GM20431 (cell line): ENCODE results near the gene FGD4.

Experiments
- in situ Hi-C: fragments of 300-500 bp; cut with MseI, MboI; formaldehyde crosslinking; loops from one replicate; pipeline ENCODE4 v1.15.0; 2020; ENCODE audit warnings: low sequenced_read_pairs; ENCODE audit not compliant: unreplicated experiment

The FGD4 gene

DNA sequence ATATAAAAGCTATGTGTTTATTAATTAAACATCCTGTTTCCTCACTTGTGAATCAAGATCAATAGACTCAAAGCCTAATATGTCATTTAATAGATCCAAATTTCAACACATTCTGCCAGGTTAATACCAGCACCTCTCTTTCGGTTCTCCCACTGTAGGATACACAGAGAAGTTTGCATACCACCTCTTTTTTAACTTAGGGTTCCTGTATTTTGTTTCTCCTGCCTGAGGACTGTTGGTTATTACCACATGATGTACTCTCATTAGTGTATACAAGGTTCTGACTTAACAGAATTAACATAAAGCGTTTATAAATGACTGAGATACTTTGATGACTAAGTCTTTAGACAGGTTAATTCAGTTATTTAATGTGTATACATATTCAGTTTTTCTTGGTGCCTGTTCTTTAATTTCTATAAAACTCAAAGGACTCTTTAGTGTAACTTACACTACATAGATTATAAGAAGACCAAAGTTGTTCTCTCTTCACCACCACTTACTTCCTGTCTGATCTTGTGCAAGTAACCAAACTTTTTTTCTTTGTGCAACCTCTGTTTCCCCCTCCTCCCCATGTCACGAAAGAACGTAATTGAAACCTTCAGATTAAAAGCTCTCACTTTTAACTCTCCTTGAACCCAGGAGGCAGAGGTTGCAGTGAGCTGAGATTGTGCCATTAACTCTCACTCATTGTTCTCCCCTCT is 190.0 kb downstream of the FGD4 start:
- in situ Hi-C loops, result no loop called here

DNA sequence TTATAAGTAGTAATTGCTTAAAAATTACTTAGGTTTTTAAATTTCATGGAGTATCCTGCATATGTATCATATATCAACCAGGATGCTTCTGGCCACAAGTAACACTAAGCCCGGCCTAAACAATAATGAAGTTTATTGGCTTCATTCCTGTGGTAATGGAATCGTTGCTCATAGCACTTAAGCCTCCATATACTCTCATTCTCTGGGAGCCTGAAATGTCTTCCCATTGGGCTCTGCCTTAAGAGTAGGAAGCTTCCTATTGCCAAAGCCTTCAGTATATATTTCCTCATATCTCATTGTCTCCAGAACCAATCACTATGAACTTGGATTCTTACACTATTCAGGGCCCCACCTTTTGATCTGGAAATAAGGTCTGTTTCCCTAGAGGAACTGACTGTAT is 195.9 kb downstream of the FGD4 start:
- in situ Hi-C loops, result no loop called here

DNA sequence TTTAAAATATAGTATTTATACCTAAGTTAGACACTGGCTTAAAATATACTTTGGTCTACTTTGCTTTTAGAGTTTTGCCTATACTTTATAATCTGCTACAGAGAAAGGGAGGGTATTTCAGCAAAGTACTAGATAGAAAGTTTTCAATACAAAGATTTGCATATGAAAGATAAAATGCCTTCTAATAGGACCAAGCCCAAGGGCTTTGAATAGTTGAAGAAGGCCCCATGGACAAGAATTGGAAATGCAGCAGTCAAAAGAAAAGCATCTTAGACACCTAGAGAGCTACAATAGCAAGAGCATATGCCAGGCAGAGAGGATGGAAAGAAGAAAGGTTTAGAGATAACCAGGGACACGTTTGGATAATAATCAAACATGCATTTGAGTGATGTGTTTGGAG is 196.7 kb downstream of the FGD4 start:
- in situ Hi-C loops, result no loop called here

DNA sequence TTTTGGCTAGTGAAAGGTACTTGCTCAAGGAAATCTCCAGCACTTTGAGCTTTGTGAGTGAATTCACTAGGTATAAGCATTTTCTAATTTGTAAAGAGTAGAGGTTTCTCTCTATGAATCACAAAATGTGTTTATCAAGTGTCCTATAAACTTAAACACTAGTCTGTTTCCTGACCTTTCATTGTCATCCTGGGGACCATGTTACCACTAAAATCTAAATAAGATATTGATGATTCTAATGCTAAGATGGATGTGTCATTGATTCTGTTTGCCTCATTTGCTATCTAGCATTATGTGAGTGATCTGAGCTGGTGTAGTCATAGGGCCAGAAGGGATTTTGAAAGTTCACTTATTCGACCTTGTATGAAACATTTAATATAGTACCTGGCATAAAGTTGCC is 199.3 kb downstream of the FGD4 start:
- in situ Hi-C loops, result no loop called here

DNA sequence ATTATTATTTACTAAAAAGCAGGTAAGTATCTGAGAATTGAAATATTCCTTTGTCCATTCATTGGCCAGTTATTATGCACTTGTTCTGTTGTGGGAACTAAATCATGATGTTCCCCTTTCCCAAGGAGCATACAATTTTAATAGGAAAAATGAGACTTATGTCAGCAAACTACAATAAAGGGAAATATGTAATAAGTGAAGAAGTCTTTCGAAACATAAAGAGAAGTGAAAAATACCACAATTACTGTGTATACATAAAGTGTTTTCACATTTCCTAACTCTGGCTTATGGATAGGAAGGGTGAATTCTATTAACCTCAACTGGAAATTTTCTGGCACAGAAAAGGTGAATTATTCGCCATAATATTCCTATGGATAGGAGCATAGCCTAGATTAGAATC is 201.3 kb downstream of the FGD4 start:
- in situ Hi-C loops, result no loop called here

DNA sequence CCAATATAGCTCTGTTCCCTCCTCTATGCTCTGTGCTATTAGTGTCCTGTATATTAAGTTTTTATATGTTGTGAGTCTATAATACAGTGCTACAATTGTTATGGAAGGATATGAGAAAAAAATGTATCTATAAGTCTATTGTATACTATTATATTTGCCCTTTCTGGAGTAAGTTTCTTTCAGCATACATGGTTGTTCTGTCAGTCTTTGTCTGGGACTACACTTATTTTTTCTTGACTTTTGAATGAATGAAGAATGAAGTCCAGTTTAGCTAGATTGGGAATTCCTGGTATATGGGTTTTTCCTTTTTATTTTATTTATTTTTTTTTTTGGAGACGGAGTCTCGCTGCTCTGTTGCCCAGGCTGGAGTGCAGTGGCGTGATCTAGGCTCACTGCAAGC is 203.7 kb downstream of the FGD4 start:
- in situ Hi-C loops, result no loop called here

DNA sequence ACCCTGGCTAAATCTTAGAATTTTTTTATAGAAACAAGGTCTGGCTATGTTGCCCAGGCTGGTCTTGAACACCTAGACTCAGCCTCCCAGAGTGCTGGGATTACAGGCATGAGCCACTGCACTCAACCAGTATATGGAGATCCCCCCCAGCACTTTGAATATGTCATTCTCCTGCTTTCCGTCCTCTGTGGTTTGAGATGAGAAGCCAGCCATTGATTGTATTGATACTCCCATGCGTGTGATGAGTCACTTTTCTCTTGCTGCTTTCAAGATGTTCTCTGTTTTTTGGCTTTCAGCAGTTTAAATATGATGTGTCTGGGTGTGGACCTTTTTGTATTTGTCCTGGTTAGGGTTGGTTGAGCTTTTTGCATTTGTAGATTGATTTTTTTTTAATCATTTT is 204.5 kb downstream of the FGD4 start:
- in situ Hi-C loops, result no loop called here

DNA sequence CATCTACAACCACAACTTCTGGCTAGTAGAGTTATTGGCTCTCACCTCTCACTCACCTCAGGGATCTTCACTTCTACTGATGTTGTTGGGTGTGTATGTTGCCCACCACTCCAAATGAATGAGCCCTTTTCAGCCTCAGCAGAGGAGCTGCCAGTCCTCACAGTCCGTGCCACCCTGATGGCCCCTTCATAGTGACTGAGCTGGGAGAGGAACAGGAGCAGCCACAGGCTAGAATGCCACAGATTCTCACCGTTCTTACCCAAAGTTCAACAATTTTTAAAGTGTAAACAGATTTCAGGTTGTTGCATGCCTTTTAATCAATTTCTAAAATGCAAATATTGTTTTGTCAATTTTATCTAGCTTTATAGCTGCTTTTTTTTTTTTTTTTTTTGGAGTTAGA is 205.2 kb downstream of the FGD4 start:
- in situ Hi-C loops, result no loop called here

DNA sequence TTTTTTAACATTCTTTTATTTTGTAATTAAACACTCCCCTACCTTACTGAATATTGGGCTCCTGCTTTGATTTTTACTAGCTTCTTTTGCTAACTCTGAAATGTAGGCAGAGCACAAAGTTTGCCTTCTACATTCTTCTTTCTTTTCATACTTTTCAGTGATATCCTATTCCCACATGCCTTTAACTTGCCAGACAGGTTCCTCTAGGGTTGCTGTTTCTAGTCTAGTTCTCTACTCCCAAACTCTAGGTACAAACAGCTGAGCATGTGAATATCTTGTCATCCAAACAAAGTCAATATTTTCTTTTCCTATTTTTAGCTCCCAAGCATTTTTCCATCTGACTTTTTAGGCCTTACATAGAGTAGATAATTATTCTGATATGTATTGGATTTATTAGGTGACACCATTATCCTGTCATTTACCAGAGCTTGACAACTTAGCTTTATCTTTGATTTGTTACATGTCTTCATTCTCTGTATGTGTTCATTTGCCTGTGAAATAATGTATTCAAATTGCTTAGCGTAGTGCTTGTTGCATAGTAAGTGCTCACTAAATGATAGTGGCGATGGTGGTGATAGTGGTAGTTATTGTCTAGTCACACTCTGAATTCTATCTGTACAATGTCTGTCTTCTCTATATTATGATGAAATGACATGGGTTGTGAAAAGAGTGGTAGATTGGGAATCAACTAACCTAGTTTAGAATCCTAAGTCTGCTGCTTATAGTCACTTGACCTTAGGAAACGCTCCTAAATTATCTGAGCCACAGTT is 206.2 kb downstream of the FGD4 start:
- in situ Hi-C loops, result no loop called here

DNA sequence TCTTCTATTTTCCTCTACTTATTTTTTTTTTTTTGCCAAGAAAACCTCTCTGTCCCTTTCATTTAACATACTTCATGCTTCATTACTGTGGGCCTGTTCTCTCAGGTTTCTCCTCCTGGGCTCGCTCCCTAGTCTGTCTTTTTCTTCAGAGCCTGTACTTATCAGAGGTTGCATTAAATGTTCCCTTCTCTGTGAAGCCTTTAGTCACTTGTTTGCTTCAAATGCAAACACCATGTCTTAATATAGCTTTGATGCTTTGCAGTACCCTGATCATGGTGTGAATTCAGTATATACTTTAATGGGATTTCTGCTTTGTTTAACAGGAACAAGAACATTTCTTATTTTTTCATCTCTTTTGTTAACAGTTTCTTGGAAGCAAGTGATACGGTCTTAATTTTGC is 207.1 kb downstream of the FGD4 start:
- in situ Hi-C loops, result no loop called here

DNA sequence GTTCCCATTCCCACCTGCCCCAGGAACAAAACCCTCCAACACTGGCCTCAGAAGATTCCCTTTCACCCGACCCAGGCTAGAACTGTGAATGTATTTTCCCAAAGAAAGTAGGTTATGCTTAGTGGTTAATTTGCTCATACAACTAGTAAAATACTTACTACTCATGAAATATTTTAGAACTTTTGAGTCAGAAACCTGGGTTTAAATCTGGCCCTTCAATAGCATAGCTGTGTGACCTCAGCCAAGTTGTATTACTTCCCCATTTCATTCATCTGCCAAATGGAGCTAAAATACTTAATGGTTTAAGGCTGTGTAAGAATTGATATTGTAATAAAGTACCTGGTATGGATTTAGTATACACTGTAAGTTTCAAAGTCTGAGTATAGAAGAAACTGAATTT is 210.6 kb downstream of the FGD4 start:
- in situ Hi-C loops, result no loop called here

DNA sequence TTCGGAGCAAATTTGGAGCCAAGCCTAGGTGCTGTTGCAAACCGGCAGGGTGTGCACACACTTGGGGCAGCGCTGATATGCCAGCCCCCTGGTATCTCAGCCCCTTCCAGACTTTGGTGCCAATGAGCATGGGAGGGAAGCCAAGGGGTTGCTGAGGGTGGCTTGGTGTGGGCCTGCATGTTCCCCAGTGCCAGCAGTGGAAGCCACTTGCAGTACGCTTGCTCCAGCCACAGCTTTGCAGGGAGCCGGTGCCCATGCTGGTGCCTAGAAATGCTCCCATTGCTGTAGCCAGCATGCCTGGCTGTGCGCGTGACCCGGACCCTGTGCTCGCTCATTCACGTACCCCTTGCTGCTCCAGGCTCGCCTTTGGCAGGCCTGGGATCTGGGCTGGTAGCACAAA is 212.6 kb downstream of the FGD4 start:
- in situ Hi-C loops, result no loop called here

DNA sequence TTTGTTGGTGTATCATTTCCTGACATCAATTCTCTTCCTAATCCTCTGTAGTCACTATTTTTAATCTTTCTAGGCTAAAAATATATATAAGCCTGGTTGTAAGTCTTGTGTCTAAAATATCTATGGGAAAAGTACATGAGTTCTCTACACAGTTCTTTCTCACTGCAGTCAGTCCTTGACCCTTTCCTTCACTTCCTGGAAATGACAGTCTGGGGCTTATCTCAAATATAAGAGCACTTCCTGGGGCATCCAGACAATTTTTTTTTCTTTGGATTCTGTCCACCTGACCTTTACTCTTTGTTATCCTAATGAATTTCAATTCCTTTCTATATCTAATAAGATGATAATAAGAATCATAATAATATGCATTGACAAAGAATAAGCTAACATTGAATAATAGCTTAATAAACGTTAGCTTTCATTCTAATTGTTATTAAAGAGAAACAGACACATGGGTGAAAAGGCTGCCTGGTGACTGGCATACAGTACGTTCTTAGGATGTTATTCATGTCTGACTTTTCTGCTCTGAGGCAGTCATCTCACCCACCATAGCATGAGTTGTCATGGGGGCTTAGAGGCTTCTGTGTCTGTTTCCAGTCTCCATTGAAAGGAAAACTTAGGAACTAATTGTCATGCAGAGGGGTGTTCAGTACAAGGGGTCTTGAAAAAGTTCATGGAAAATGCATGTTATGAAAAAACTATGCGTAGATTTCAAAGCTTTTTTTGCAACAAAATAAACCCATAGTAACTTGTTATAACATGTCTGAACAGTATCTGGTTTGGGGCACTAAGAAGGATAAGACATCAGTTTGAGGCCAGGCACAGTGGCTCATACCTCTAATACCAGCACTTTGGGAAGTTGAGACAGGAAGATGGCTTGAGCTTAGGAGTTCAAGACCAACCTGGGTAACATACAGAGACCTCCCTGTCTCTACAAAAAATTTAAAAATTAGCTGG is 213.6 kb downstream of the FGD4 start:
- in situ Hi-C loops, result no loop called here

DNA sequence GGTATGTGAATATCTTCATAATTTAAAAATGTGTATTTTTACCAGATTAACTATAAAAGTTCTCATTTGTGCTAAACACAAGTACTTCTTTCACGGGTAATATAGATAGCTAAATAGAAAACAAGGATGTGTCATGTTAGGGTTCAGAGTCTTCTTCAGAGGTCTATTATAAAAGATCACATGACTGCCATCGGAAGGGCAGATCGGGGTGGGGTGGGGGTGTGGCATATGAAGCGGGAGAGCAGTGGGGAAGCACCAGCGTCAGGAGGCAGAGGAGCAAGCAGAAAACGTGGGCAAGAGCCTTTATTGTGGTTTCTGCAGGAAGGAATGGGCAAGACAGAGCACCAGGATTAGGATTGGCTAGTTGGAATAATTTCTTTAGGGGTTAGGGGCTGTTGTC is 216.1 kb downstream of the FGD4 start:
- in situ Hi-C loops, result no loop called here

DNA sequence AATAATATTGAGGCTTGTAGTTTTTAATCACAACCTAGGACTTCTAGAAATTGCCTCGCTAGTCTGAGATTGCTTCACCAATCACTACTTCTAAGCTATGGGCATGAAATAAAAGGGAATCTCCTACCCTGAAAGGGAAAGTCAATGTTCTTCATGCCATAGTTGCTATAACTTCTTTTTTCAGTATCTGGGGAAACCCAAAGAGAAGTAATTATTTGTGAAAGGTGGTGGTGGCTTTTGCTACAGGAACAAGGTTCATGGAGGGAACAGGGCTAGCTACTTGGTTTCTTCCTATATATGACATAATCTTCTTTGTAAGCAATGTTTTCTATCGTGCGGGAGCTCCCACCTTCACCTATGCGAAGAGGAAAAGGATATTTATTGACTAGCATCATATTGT is 218.2 kb downstream of the FGD4 start:
- in situ Hi-C loops, result no loop called here

DNA sequence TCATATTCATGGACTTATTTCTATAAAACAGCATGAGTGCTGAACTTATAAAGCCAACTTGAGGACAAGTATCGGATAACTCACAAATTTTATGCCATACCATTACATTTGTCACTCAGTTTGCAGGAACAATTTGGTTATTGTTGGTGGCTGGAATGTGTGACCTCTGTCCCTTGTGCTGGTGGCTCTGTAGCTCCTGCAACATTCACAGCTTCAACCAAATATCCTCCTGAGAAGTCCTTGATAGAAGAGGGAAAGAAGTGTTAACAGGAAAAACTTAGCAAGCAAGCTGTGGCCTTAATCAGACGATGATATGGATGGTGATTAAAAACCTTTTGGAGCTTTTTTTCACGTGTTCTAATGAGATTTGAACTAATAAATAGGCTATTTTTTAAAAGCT is 218.8 kb downstream of the FGD4 start:
- in situ Hi-C loops, result no loop called here

DNA sequence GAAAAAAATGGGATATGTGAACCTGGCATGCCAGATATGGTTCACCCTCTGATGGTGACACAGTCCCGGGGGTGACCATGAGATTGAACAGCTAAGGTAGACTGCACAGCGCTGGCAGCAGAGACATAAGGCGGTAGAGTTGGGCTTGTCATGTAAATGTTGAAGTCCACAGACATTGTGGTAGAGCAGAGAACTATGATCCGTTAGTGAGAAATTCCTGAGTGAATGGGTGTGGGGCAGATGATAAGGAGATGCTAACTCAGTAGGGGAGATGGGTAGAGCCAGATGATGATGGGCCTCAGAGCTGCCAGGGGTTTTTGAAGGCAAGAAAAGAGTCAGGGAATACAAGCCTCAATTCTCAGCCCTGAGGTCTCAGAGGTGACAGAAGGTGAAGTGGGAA is 228.6 kb downstream of the FGD4 start:
- in situ Hi-C loops, result no loop called here

DNA sequence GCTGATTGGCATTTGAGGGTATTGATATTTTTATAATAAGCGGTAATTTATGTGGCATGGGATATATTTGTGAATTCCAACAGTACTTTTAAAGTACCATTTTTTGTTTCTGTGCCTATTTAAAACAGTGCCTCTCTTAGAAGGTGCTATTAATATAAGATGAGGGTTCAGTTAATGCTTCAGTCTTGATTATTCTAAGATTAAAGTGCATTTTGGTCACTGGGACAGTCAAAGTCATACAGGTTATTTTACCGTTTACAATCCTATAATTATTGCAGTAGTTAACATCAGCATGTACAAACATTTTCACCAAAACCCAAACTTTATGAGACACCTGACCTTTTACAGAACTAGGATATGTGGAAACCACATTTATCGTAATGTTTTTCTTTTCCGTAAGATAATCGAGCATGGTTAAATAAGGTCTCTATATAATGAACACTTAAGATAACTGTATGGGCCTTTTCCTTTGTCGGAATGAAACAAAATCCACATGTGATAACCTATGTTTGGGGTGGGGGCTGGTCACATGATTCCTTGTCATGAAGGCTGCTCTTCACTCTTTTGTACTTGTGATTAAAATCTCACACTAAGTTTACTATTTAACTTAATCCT is 242.0 kb downstream of the FGD4 start:
- in situ Hi-C loops, result no loop called here

DNA sequence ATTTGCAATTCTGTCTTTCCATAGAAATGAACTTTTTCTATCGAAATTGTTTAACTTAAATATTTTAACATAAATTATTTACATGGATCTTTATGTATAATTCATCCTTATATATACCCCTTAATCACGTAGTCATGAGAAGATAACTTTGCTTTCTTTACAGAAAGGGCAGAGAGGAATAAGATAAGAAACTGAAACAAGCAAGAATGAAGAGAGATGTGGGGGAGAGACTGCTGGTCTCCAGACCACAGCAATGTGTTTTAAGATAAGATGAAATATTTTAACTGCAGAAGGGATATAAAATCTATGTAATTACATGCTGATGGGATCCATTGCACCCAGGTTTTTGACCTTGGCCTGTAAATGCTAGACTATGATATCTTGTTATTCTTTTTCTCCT is 245.1 kb downstream of the FGD4 start:
- in situ Hi-C loops, result no loop called here

DNA sequence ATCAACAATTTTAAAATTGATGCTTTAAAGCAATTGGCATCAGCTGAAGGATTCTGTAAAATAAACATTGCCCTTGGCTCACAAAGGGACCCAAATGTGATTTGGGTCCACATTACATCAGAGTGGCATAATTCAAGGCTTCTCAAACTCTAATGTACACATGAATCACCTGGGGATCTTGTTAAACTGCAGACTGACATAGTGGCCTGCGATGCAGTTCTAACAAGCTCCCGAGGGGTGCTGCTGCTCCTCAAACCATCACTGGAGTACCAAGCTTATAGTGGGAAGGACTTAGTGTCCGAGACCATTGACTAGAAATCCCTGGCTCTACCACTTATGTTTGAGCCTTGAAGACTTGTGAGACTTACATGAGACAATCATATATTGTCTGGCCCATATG is 247.9 kb downstream of the FGD4 start:
- in situ Hi-C loops, result no loop called here
